VCaP (cell line): Measurements from ENCODE around the gene FARS2.

ENCODE experiments used
- H3K27ac ChIP-seq: fragments of 450-650 bp; 2 replicates; pipeline ENCODE4 v1.5.1; 2017
- TF ChIP-seq, protein P1 (sequence below): fragments of 450-650 bp; conservative IDR thresholded peaks from 2 replicates; pipeline ENCODE4 v1.5.1; 2017; ENCODE audit warnings: mild to moderate bottlenecking, moderate library complexity

Gene FARS2

DNA sequence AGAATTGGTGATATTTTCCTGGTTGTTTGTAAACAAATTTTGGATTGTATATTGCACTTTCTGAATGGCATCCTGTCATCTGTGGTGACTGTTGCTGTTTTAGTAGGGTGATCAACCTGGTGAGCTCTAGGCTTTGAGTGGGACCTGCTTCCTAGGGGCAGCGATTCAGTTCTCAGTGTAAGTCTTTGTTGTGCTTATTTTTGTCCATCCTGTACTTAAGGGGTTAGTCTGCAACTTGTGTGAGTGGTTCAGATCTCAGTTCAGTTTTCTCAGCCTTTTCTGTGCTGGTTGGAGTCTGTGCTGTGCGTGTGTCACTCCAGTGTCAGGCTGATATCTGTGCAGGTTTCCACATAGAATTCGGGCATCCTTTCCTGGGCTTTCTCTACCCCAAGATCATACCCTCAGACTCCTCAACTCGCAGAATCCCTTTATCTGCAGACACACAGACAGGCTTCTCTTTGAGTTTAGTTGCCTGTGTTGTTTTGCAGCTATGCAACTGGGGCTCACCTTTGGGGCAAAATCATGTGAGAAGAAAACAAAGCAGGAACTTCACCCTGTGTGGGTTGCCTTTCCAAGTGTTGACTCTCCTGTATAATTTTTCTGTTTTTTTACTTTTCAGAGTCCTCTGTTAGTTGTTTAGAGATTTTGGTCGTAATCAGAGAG is 177.7 kb downstream of the FARS2 start:
- TF ChIP-seq, protein P1, sequence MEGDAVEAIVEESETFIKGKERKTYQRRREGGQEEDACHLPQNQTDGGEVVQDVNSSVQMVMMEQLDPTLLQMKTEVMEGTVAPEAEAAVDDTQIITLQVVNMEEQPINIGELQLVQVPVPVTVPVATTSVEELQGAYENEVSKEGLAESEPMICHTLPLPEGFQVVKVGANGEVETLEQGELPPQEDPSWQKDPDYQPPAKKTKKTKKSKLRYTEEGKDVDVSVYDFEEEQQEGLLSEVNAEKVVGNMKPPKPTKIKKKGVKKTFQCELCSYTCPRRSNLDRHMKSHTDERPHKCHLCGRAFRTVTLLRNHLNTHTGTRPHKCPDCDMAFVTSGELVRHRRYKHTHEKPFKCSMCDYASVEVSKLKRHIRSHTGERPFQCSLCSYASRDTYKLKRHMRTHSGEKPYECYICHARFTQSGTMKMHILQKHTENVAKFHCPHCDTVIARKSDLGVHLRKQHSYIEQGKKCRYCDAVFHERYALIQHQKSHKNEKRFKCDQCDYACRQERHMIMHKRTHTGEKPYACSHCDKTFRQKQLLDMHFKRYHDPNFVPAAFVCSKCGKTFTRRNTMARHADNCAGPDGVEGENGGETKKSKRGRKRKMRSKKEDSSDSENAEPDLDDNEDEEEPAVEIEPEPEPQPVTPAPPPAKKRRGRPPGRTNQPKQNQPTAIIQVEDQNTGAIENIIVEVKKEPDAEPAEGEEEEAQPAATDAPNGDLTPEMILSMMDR = no peak
- peak overlapping the region; percentile 9; the same call in 1 of the 2 replicates for H3K27ac ChIP-seq

DNA sequence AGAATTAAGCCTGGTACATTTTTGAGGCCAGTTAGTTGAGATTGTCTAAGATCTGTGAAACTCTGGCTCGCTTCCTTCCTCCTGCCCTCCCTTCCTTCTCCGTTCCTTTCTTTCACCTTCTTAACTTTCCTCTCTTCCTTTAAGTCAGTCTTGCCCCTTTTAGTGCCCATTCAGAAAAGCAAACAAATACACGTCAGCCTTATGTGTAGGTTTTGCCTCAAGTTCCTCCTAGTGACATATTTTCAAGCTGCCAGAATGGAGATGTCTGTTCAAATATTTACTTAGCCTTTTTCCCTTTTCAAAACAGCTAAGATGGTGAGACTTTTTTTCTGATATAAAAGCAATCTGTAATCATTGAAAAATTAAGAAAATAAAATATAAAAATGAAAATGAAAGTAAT is 178.4 kb downstream of the FARS2 start:
- H3K27ac ChIP-seq = peak overlapping the region; percentile 9; the same call in 1 of the 2 replicates
- TF ChIP-seq, protein P1 = no peak

DNA sequence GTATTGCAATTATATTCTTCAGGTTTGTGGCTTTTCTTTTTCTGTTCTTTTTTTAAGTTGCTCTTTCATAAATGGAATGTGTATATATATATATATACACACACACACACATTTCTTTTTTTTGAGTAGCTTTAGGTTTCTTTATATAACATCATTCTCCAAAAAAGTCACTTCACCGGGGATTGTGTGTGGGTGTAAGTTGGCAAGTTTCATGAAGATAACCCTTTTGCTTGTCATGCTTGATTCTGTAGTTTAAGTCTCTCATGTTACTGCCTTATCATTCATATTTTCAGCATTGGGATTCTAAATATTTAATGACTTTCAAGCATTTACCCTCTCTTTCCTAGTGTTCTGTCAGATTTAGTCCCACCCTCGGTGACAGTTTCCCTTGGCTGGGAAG is 181.0 kb downstream of the FARS2 start:
- no peak overlapping the region for H3K27ac ChIP-seq
- TF ChIP-seq, protein P1 = no peak

DNA sequence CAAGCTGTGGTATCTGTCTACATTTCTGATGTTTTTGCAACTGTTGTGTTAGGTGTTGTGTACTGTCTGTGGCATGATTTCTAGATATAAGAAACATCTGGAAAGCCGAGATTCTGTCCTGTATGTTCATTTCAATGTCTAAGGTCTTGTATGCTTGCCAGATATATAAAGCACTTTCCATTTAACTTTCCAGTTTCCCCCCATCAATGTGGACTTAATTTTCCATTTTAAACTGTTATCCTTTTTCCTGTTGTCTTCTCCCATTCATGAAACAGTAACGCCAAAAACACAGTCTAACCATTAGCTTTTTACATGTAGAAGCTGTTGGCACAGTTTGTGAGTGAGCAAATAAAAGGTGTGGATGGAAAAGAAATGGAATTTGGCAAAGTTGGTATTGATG is 181.6 kb downstream of the FARS2 start:
- H3K27ac ChIP-seq = no peak overlapping the region
- TF ChIP-seq, protein P1 = no peak

DNA sequence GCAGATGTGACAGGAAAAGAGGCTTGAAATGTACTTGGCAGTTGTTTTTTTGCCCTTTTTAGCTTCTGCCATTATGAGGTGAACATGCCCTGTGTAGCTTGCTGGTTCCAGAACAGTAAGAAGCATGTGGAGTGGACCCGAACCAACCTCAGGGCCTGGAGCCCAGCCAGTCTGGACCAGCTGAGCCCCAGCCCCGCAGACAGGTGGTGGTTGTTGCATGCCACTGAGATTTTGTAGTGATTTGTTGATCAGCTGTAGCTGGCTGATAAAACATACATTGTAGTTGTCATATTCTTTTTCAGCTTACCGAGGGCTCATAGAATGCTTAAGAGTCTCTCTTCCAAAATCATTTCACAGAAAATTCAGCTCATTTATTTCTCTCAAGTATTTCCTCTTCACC is 182.2 kb downstream of the FARS2 start:
- no peak overlapping the region for H3K27ac ChIP-seq
- TF ChIP-seq, protein P1 = no peak

DNA sequence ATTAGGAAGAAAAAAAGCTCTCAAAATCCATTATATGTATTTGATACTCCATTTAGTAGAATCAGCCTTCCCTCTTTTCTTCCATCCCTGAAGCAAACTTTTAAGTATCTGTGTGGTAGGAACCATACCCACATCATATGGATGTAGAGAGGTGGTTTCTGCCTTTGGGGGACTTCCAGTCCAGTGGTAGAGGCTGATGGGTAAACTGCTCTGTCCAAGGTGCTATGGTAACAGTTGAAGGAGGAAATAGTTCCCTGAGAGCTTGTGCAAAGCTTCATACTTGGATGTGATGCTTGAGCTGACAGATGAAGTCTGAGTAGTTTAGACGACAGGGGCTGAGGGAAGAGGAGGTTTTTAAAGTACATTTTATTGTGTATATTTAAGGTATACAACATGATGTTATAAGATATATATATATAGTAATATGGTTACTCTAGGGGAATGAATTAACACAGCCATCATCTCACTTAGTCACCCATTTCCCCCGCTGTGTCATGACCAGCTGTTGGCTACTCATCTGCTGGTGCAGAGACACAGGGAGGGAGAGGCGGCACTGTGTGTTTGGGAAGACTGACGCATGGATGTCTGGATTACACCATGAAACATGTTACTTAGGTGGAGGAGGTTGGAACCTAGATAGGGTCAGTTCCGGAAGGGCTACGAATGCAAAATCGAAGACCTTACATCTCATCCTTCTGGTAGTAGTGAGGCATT is 185.2 kb downstream of the FARS2 start:
- TF ChIP-seq, protein P1 = no peak
- H3K27ac ChIP-seq = no peak overlapping the region

DNA sequence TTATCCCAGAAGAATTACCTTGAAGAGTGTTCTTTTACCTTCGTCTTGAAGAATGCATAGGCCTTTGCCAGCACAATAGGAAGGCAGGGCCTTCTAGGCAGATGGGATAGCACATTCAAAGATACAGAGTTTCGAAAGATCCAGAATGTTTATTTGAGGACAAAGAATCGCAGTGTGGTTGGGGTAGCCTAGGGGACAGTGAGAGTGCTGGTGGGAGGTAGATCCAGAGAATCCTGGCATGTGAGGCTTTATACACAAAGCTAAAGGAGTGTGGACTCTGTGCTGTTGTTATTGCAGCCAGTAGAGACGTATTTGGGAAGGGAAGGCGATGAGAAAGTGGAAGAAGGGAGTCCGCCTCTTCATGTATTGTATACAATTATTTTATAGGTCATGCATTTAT is 186.6 kb downstream of the FARS2 start:
- TF ChIP-seq, protein P1 = no peak
- H3K27ac ChIP-seq = no peak overlapping the region
